Sigmoid colon (tissue), 4 donors: ENCODE data around the gene GPHN.

Experiments used
- EP300 ChIP-seq, 4 donors: sonication (generic); formaldehyde crosslinking; IDR thresholded peaks; one replicate each; pipeline ENCODE4 v1.6.1; 2017; ENCODE audit warnings: antibody characterized with exemption in 4 of 4
- POLR2A ChIP-seq, 2 donors: fragments of 450-650 bp; IDR thresholded peaks; one replicate each; pipeline ENCODE4 v1.6.1; 2016; ENCODE audit warnings: antibody characterized with exemption in 2 of 2, mild to moderate bottlenecking in 2 of 2, moderate library complexity in 2 of 2
- POLR2AphosphoS5 ChIP-seq, 4 donors: sonication (generic); formaldehyde crosslinking; IDR thresholded peaks; one replicate each; pipeline ENCODE4 v1.6.1; 2017; ENCODE audit warnings: antibody characterized with exemption in 4 of 4
- TF ChIP-seq, protein P1 (sequence below), 4 experiments: fragments of 450-650 bp in 3 of 4; fragments of 200-600 bp in 1 of 4; IDR thresholded peaks; one replicate each; pipeline ENCODE4 v1.5.1; 2016 to 2019; ENCODE audit warnings: antibody characterized with exemption in 4 of 4, mild to moderate bottlenecking in 3 of 4, moderate library complexity in 2 of 4

- TF ChIP-seq, protein P1, sequence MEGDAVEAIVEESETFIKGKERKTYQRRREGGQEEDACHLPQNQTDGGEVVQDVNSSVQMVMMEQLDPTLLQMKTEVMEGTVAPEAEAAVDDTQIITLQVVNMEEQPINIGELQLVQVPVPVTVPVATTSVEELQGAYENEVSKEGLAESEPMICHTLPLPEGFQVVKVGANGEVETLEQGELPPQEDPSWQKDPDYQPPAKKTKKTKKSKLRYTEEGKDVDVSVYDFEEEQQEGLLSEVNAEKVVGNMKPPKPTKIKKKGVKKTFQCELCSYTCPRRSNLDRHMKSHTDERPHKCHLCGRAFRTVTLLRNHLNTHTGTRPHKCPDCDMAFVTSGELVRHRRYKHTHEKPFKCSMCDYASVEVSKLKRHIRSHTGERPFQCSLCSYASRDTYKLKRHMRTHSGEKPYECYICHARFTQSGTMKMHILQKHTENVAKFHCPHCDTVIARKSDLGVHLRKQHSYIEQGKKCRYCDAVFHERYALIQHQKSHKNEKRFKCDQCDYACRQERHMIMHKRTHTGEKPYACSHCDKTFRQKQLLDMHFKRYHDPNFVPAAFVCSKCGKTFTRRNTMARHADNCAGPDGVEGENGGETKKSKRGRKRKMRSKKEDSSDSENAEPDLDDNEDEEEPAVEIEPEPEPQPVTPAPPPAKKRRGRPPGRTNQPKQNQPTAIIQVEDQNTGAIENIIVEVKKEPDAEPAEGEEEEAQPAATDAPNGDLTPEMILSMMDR (IDR thresholded peaks at IDR 0.05): no peak
- TF ChIP-seq POLR2AphosphoS5 (IDR thresholded peaks at IDR 0.05): no peak
- TF ChIP-seq POLR2A (IDR thresholded peaks at IDR 0.05): no peak
- no peak for TF ChIP-seq EP300 (IDR thresholded peaks at IDR 0.05)
These were observed 471.4 kb downstream of the GPHN start for GRCh38 chr14:66979101-66979974.
